Breast epithelium (tissue), 3 donors: Measurements from ENCODE around the gene ZNF407.

ENCODE experiments used
- POLR2A ChIP-seq: fragments of 450-650 bp; IDR thresholded peaks from one replicate; pipeline ENCODE4 v1.6.1; 2016; ENCODE audit warnings: antibody characterized with exemption, mild to moderate bottlenecking, moderate library complexity
- TF ChIP-seq, protein P1 (sequence below), 3 donors: fragments of 450-650 bp; IDR thresholded peaks; one replicate each; pipeline ENCODE4 v1.5.1; 2016 to 2017; ENCODE audit warnings: antibody characterized with exemption in 3 of 3, mild to moderate bottlenecking in 3 of 3, moderate library complexity in 3 of 3

- TF ChIP-seq, protein P1, sequence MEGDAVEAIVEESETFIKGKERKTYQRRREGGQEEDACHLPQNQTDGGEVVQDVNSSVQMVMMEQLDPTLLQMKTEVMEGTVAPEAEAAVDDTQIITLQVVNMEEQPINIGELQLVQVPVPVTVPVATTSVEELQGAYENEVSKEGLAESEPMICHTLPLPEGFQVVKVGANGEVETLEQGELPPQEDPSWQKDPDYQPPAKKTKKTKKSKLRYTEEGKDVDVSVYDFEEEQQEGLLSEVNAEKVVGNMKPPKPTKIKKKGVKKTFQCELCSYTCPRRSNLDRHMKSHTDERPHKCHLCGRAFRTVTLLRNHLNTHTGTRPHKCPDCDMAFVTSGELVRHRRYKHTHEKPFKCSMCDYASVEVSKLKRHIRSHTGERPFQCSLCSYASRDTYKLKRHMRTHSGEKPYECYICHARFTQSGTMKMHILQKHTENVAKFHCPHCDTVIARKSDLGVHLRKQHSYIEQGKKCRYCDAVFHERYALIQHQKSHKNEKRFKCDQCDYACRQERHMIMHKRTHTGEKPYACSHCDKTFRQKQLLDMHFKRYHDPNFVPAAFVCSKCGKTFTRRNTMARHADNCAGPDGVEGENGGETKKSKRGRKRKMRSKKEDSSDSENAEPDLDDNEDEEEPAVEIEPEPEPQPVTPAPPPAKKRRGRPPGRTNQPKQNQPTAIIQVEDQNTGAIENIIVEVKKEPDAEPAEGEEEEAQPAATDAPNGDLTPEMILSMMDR (IDR thresholded peaks at IDR 0.05): no peak
- TF ChIP-seq POLR2A: no peak
Measured at GRCh38 chr18:75075016-75075305, 477.3 kb downstream of the ZNF407 start.
